Thyroid gland (tissue), 4 donors: ENCODE data around the gene SNAP47. TPM values are rescaled to one million over a fixed set of nuclear protein-coding genes. Genes with fewer than 3 reads are reported as not detected.

ENCODE experiments used
- DNase-seq, 2 donors: peaks; one replicate each; pipeline ENCODE4 v3.0.0-alpha.2; 2019
- H3K27ac ChIP-seq, 3 donors: fragments of 200-600 bp; sonication (generic); 1 replicate in 2 of 3; 2 replicates in 1 of 3; pipeline ENCODE4 v1.5.1; 2016 to 2019; ENCODE audit warnings: mild to moderate bottlenecking in 1 of 3, moderate library complexity in 1 of 3
- H3K27me3 ChIP-seq: fragments of 200-600 bp; sonication (generic); one replicate; pipeline ENCODE4 v1.5.1; 2019
- H3K36me3 ChIP-seq, 2 donors: fragments of 200-600 bp; sonication (generic); one replicate each; pipeline ENCODE4 v1.5.1; 2016 to 2019
- H3K4me1 ChIP-seq, 2 donors: fragments of 200-600 bp; sonication (generic); one replicate each; pipeline ENCODE4 v1.5.1; 2017 to 2019
- H3K4me3 ChIP-seq, 3 donors: fragments of 200-600 bp; sonication (generic); replicated peaks in 1 of 3; 1 replicate in 2 of 3; 2 replicates in 1 of 3; pipeline ENCODE4 v1.5.1; 2016; ENCODE audit warnings: mild to moderate bottlenecking in 1 of 3
- H3K9me3 ChIP-seq: fragments of 200-600 bp; sonication (generic); one replicate; pipeline ENCODE4 v1.5.1; 2017
- CTCF ChIP-seq, 6 experiments: fragments of 200-600 bp in 3 of 6; fragments of 450-650 bp in 3 of 6; sonication (generic) in 3 of 6; IDR thresholded peaks; one replicate each; pipeline ENCODE4 v1.5.1; 2016 to 2019; ENCODE audit warnings: antibody characterized with exemption in 6 of 6, mild to moderate bottlenecking in 2 of 6, inconsistent platforms in 1 of 6, moderate library complexity in 1 of 6
- POLR2A ChIP-seq, 2 donors: fragments of 450-650 bp; IDR thresholded peaks; one replicate each; pipeline ENCODE4 v1.6.1; 2017; ENCODE audit warnings: antibody characterized with exemption in 2 of 2, mild to moderate bottlenecking in 2 of 2, moderate library complexity in 1 of 2
- WGBS, 2 donors: methylation state at CpG; one replicate each; pipeline ENCODE4 v1.1.5; 2017; 5-methylcytosine and 5-hydroxymethylcytosine counted together
- intact Hi-C: fragments of 100-400 bp; cut with DNase I; formaldehyde crosslinking; loops from one replicate; pipeline ENCODE4 v1.15.1; 2023
- total RNA-seq, 4 donors: library from RNA; depleted of rRNA; stranded (reverse); fragments of >200 nt; gene quantifications; one replicate each; pipeline ENCODE4 v1.2.3, GENCODE V29; 2016

The SNAP47 gene
- total RNA-seq, 4 donors from 2014 or later: 50.4 to 72.6 (median 65.0) TPM

- Histone ChIP-seq H3K4me1 (peaks cover 8 to 17% of the 10 kb centered on the region in 2 donors), H3K9me3 (no peaks in the 10 kb centered on the region), H3K27ac (no peak overlapping the region), H3K36me3 (peaks cover 13 to 17% of the 10 kb centered on the region in 2 donors), H3K27me3 (no peaks in the 10 kb centered on the region), H3K4me3 (no peak overlapping the region)
- TF ChIP-seq POLR2A (IDR thresholded peaks at IDR 0.05) (no peak), CTCF (IDR thresholded peaks at IDR 0.05) (no peak)
- no peak for DNase-seq
- 91 to 95% methylated on average over 5 to 8 of the region's 8 CpGs for WGBS, 2 donors
- intact Hi-C loops: no loop called here
Observed at GRCh38 chr1:227765261-227766014, 30.2 kb downstream of the SNAP47 start.

GRCh38 chr1:227766015-227766634 is 30.9 kb downstream of the SNAP47 start:
- H3K27ac ChIP-seq: no peak overlapping the region
- WGBS, 2 donors: 78 to 81% methylated on average over 12 to 17 of the region's 17 CpGs
- TF ChIP-seq CTCF (IDR thresholded peaks at IDR 0.05) (no peak), POLR2A (IDR thresholded peaks at IDR 0.05) (no peak)
- H3K9me3 ChIP-seq: no peaks in the 10 kb centered on the region
- H3K4me3 ChIP-seq: no peak overlapping the region
- DNase-seq: peak in 1 of 2 donors; percentile 22
- peaks cover 8 to 17% of the 10 kb centered on the region in 2 donors for H3K4me1 ChIP-seq
- H3K27me3 ChIP-seq: no peaks in the 10 kb centered on the region
- intact Hi-C loops: no loop called here
- H3K36me3 ChIP-seq: peaks cover 15 to 17% of the 10 kb centered on the region in 2 donors

- H3K27ac ChIP-seq: no peak overlapping the region
- WGBS, 2 donors: 75 to 80% methylated on average over 10 to 19 of the region's 19 CpGs
- intact Hi-C loops: no loop called here
- H3K4me3 ChIP-seq: no peak overlapping the region
- TF ChIP-seq CTCF (IDR thresholded peaks at IDR 0.05) (no peak), POLR2A (IDR thresholded peaks at IDR 0.05) (no peak)
- DNase-seq: no peak
- no peaks in the 10 kb centered on the region for H3K9me3 ChIP-seq
- peaks cover 15 to 17% of the 10 kb centered on the region in 2 donors for H3K36me3 ChIP-seq
- peaks cover 8 to 17% of the 10 kb centered on the region in 2 donors for H3K4me1 ChIP-seq
- H3K27me3 ChIP-seq: no peaks in the 10 kb centered on the region
Observed at GRCh38 chr1:227766653-227767277, 31.5 kb downstream of the SNAP47 start.

- 87 to 97% methylated on average over 5 of the region's 6 CpGs for WGBS, 2 donors
- no peaks in the 10 kb centered on the region for H3K9me3 ChIP-seq
- no peak for TF ChIP-seq POLR2A (IDR thresholded peaks at IDR 0.05)
- TF ChIP-seq CTCF (IDR thresholded peaks at IDR 0.05): no peak
- H3K4me1 ChIP-seq: peaks cover 4 to 12% of the 10 kb centered on the region in 2 donors
- H3K27ac ChIP-seq: no peak overlapping the region
- intact Hi-C loops: no loop called here
- no peak overlapping the region for H3K4me3 ChIP-seq
- no peaks in the 10 kb centered on the region for H3K27me3 ChIP-seq
- DNase-seq: no peak
- H3K36me3 ChIP-seq: peaks cover 15 to 17% of the 10 kb centered on the region in 2 donors
Observed at GRCh38 chr1:227767401-227768124, 32.3 kb downstream of the SNAP47 start.
